Measurements from ENCODE around the gene MAML2.

DNA sequence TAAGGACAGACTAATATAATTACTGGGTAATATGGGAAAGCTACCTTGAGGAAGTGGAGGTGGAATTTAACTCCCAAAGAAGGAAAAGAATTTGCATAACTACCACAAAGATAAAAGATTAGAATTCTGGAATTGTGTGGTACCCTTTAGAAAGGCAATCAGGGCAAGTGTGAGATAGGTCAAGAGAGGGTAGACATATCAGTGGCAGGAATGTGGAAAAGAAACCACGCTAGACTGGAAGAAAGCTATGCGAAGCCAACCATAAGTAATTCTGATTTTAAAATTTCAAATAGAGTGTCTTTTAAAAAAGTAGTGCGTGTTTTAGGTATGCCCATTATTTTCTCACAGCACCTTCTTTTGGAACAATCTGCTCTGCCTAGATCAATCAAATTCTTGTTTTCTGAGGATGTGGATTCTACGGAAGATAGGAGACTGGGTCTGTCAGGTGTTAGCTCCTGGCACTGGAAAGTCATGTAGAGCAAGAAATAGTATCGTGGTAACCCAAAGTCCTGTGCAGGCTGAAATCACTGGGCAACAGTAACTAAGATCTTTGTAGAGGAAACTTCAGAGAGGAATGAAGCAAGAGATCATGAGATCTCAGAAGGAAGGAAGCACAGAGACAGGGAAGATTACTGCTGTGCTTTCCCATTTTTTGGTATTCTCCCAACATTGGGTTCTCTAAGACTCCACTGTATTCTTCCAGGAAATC, 307.8 kb downstream of the MAML2 start:
- no peak for TF ChIP-seq POLR2A (IDR thresholded peaks at IDR 0.05)
- TF ChIP-seq EP300 (IDR thresholded peaks at IDR 0.05) = no peak
- TF ChIP-seq, protein P1, sequence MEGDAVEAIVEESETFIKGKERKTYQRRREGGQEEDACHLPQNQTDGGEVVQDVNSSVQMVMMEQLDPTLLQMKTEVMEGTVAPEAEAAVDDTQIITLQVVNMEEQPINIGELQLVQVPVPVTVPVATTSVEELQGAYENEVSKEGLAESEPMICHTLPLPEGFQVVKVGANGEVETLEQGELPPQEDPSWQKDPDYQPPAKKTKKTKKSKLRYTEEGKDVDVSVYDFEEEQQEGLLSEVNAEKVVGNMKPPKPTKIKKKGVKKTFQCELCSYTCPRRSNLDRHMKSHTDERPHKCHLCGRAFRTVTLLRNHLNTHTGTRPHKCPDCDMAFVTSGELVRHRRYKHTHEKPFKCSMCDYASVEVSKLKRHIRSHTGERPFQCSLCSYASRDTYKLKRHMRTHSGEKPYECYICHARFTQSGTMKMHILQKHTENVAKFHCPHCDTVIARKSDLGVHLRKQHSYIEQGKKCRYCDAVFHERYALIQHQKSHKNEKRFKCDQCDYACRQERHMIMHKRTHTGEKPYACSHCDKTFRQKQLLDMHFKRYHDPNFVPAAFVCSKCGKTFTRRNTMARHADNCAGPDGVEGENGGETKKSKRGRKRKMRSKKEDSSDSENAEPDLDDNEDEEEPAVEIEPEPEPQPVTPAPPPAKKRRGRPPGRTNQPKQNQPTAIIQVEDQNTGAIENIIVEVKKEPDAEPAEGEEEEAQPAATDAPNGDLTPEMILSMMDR (IDR thresholded peaks at IDR 0.05) = no peak
